ENCODE data around the gene PRR35. TPM values are rescaled to one million over a fixed set of nuclear protein-coding genes. Genes with fewer than 3 reads are reported as not detected.

PRR35 gene
- total and polyA plus RNA-seq, 2 of the 4 experiments (the other 2 are of a cell fraction) = not detected

DNA sequence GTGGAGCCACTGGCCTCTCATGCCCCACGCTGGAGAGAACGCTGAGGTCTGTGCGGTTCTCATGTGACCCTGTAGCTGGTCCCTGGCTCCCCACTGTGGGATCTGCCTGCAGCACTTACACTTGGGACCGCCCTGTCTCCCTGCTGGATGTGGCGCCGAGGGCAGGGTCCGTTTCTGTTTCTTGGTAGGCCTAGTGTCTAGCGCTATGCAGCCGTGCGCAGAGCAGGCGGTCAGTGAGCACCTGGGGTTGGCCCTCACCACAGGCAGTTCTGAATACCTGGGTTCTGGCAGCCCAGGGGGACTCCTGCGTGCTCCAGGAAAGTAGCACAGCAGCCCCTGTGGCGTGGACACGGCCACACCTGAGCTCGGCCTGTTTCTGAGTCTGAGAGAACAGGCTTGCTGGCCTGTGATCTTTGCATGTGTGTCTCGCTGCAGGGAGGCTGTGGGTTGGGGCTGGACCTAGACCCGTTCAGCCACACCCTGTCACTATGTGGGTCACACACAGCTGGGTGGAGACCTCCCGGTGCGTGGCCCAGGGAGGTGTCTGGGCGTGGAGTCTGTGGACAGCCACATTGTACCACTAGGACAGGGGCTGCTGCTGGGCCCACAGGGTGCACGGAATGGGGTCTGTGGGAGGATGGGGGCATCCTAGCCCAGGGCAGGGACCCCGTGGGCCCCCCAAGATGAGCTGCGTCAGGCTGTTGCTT lies 29.9 kb upstream of the PRR35 start (continued):
- no peak for TF ChIP-seq MAZ (IDR thresholded peaks at IDR 0.05; ENCODE audit: borderline replicate concordance, low read depth, low read length)
- no peak for TF ChIP-seq MAFK (IDR thresholded peaks at IDR 0.05; ENCODE audit: low read depth, low read length)
- no peak for TF ChIP-seq RFX5 (IDR thresholded peaks at IDR 0.05; ENCODE audit: low read depth, low read length)
- no peak for TF ChIP-seq POLR2A (IDR thresholded peaks at IDR 0.05; ENCODE audit: low read depth, low read length)

DNA sequence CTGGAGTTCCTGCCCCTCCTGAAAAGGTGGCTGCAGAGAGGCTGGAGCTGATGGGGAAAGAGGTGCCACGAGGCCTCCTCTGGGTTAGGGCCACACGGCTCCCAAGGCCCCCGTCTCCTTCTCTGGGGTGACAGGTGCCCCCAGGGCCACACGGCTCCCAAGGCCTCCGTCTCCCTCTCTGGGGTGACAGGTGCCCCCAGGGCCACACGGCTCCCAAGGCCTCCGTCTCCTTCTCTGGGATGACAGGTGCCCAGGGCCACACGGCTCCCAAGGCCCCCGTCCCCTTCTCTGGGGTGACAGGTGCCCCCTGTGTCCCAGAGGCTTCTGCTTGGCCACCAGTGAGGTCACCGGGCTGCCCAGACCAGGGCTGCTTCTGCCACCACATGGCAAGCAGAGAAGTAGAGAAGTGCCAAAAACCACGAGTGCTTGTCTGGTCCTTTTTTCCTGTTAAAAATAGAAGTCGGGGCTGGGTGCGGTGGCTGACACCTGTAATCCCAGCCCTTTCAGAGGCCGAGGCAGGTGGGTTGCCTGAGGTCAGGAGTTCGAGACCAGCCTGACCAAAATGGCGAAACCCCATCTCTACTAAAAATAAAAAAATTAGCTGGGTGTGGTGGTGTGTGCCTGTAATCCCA lies 28.6 kb upstream of the PRR35 start:
- H3K27me3 ChIP-seq (ENCODE audit: control insufficient read depth, insufficient read depth, low read length) = no peaks in the 10 kb centered on the region
- no peak overlapping the region for H3K4me2 ChIP-seq (ENCODE audit: low read depth, low read length)
- no TSS peak for BruUV-seq (replicated peaks)
- 100% methylated on average over 6 of the region's 16 CpGs; no CpG with 5 or more reads in 1 of the 2 experiments for WGBS, 2 experiments (ENCODE audit: extremely low coverage in 2 of 2, insufficient read length in 1 of 2)
- no peak overlapping the region for H2AK5ac ChIP-seq (ENCODE audit: low read depth, low read length)
- H3K4ac ChIP-seq (ENCODE audit: low read depth, low read length) = no peak overlapping the region
- no peak overlapping the region for H2AFZ ChIP-seq (replicated peaks; ENCODE audit: low read length, poor library complexity)
- TF ChIP-seq RFX5 (IDR thresholded peaks at IDR 0.05; ENCODE audit: low read depth, low read length) = no peak
- no peak for TF ChIP-seq NFE2L2 (IDR thresholded peaks at IDR 0.05; ENCODE audit: low read depth, low read length)
- no peak for TF ChIP-seq CEBPB (IDR thresholded peaks at IDR 0.05; ENCODE audit: low read depth, low read length)
- TF ChIP-seq SMC3 (IDR thresholded peaks at IDR 0.05; ENCODE audit: low read depth, low read length) = no peak
- TF ChIP-seq BHLHE40 (IDR thresholded peaks at IDR 0.05; ENCODE audit: low read depth, low read length) = no peak
- TF ChIP-seq, protein P1, sequence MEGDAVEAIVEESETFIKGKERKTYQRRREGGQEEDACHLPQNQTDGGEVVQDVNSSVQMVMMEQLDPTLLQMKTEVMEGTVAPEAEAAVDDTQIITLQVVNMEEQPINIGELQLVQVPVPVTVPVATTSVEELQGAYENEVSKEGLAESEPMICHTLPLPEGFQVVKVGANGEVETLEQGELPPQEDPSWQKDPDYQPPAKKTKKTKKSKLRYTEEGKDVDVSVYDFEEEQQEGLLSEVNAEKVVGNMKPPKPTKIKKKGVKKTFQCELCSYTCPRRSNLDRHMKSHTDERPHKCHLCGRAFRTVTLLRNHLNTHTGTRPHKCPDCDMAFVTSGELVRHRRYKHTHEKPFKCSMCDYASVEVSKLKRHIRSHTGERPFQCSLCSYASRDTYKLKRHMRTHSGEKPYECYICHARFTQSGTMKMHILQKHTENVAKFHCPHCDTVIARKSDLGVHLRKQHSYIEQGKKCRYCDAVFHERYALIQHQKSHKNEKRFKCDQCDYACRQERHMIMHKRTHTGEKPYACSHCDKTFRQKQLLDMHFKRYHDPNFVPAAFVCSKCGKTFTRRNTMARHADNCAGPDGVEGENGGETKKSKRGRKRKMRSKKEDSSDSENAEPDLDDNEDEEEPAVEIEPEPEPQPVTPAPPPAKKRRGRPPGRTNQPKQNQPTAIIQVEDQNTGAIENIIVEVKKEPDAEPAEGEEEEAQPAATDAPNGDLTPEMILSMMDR (conservative IDR thresholded peaks at IDR 0.05; ENCODE audit: low read depth, low read length) = no peak
- no peak for TF ChIP-seq RAD21 (IDR thresholded peaks at IDR 0.05; ENCODE audit: low read length)
- no peak for TF ChIP-seq MXI1 (IDR thresholded peaks at IDR 0.05; ENCODE audit: borderline replicate concordance, low read depth, low read length)
- TF ChIP-seq POLR2A (IDR thresholded peaks at IDR 0.05; ENCODE audit: low read depth, low read length) = no peak
- no peak overlapping the region for H4K91ac ChIP-seq (ENCODE audit: insufficient read depth, low read depth, low read length)
- H3K36me3 ChIP-seq (ENCODE audit: control insufficient read depth, insufficient read depth, low read length) = peaks cover 5% of the 10 kb centered on the region; the same call in 1 of the 2 replicates
- H3K9me3 ChIP-seq (ENCODE audit: control insufficient read depth, insufficient read depth, low read length) = no peaks in the 10 kb centered on the region
- peaks cover 77% of the 10 kb centered on the region for H4K20me1 ChIP-seq (ENCODE audit: insufficient read depth, low read length)
- no peak overlapping the region for H4K5ac ChIP-seq (ENCODE audit: low read depth, low read length)
- in situ Hi-C loops (cut with MboI; ENCODE audit: low sequenced_read_pairs) (no loop called here), dilution Hi-C loops (cut with HindIII; ENCODE audit: low sequenced_read_pairs, unreplicated experiment) (no loop called here), intact Hi-C loops (cut with micrococcal nuclease) (no loop called here)
- no peak overlapping the region for H3K14ac ChIP-seq (replicated peaks; ENCODE audit: low read depth, low read length)
- no peak overlapping the region for H3K27ac ChIP-seq (ENCODE audit: insufficient read depth, low read length)
- ChIA-PET CTCF (no interaction called here), POLR2A (ENCODE audit: unreplicated experiment) (no interaction called here)
- H3K9ac ChIP-seq (ENCODE audit: low read depth, low read length) = no peak overlapping the region
- no peak overlapping the region for H3K18ac ChIP-seq (ENCODE audit: low read depth, low read length)
- no peak overlapping the region for H2AK9ac ChIP-seq (replicated peaks; ENCODE audit: low read depth, low read length, poor library complexity)
- no peak overlapping the region for H2BK15ac ChIP-seq (ENCODE audit: low read depth, low read length)
- peaks cover 8% of the 10 kb centered on the region; the same call in 1 of the 2 replicates for H3K9me1 ChIP-seq (ENCODE audit: insufficient read depth, low read length)
- ATAC-seq (ENCODE audit: low read depth) (no peak), DNase-seq (no peak)
- H3K4me3 ChIP-seq (ENCODE audit: insufficient read depth, low read depth, low read length) = no peak overlapping the region
- peaks cover 1 to 61% of the 10 kb centered on the region in 2 experiments; a peak in 2 of 4 replicates for H3K79me1 ChIP-seq (ENCODE audit: low read depth in 1 of 2, low read length in 2 of 2)
- H2BK20ac ChIP-seq (ENCODE audit: low read depth, low read length) = no peak overlapping the region
- no peak overlapping the region for H3K23ac ChIP-seq (ENCODE audit: low read depth, low read length)
- H2BK5ac ChIP-seq (ENCODE audit: low read depth, low read length, poor library complexity, severe bottlenecking) = no peak overlapping the region
- no peak overlapping the region for H2BK120ac ChIP-seq (ENCODE audit: low read depth, low read length)
- no peak overlapping the region for H4K8ac ChIP-seq (ENCODE audit: low read depth in 2 of 2, low read length in 2 of 2)
- H3K56ac ChIP-seq (ENCODE audit: extremely low read depth, insufficient read depth, low read length) = no peak overlapping the region
- H3K4me1 ChIP-seq (ENCODE audit: control insufficient read depth, insufficient read depth, low read length) = peaks cover 14% of the 10 kb centered on the region
